ENCODE data around the gene ZFP2.
"Not testable (repeated sequence)": the region's sequence is repeated elsewhere in the genome, so short reads cannot be mapped to it uniquely, and the experiment has no call there.

Gene ZFP2

DNA sequence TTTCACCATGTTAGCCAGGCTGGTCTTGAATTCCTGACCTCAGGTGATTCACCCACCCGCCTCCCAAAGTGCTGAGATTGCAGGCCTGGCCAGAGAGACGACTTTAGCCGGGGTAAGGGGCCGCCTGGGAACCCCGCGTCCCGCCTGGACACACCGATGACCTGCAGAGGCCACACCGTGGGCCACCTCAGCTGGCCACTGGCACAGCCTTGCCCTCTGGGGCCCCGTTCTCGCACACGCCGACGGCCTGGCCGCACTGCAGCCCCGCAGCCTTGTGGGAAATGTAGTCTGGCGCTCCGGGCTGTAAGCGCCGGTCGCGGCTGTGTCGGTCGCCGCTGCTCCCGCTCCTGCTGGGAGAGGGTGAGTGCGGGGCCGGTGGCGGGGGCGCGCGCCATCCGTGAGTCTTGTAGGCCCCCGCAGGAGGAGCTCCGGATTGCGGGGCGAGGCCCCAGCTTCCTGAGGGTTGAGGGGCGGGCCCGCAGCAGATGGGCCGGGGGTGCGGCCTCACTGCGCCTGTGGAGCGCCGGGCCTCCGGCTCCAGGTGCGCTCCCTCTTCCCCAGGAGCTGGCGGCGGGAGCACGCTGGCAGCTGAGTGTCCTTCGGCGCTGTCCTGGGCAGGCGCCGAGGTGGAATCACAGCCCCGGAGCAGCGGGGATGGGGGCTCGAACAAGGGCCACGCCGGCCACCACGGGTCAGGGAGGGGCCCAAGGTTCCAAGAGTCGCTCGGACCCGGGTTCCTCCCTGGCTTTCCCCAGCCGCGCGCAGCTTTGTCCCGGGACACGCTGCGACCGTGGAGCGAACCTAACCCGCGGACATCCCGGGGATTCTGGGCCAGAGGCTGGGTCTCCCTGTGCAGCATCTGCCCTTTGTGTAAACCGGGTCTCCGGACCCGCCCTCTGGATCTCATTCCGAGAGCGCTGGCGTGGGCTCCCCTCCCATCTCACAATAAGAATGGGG lies at the start of gene ZFP2:
Gene ZFP2, plus strand, starts transcription at position 299 of the 957 bp plus-strand sequence. CDS start 35,401 bp downstream, outside the sequence.
- peak; percentile 53 for DNase-seq (ENCODE audit: low spot score)

DNA sequence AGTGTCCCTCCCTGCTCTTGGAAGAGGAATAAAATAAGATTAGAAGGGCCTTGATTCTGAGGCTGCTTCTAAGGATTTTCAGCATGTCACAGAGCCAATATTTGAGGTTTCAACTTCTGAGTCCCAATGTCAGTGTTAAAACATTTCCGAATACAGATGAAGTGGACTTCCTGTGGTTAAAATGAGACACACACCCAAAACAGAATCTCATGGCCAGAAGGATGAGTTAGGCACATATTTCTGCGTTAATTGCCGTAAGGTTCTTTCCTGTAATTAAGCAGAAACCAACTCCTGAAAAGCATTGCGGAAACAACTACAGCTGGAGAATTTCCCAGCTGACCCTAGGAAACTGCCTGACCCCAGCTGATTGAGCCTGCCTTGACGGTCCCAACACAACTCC lies 46.4 kb upstream of the ZFP2 start:
- no peak for DNase-seq (ENCODE audit: low spot score)

DNA sequence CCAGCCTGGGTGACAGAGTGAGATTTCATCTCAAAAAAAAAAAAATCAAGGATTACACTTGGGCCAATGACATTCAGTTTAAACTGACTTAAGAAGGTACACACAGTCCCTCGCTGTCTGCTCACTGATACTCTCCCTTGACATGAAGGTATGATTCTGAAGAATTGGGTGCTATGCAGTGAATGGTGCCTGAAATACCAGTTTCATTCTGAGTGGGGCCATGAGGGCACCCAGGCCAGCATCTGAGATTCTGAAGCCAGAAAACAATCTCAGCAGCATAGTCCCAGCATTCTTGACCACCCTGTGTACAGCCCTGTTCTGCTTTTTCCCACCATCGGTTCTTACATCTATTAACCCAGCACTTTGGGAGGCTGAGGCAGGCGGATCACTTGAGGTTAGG lies 43.8 kb upstream of the ZFP2 start:
- no peak for DNase-seq (ENCODE audit: low spot score)

- DNase-seq (ENCODE audit: low spot score) = no peak
Observed at GRCh38 chr5:178854284-178854683, 41.4 kb upstream of the ZFP2 start.

DNA sequence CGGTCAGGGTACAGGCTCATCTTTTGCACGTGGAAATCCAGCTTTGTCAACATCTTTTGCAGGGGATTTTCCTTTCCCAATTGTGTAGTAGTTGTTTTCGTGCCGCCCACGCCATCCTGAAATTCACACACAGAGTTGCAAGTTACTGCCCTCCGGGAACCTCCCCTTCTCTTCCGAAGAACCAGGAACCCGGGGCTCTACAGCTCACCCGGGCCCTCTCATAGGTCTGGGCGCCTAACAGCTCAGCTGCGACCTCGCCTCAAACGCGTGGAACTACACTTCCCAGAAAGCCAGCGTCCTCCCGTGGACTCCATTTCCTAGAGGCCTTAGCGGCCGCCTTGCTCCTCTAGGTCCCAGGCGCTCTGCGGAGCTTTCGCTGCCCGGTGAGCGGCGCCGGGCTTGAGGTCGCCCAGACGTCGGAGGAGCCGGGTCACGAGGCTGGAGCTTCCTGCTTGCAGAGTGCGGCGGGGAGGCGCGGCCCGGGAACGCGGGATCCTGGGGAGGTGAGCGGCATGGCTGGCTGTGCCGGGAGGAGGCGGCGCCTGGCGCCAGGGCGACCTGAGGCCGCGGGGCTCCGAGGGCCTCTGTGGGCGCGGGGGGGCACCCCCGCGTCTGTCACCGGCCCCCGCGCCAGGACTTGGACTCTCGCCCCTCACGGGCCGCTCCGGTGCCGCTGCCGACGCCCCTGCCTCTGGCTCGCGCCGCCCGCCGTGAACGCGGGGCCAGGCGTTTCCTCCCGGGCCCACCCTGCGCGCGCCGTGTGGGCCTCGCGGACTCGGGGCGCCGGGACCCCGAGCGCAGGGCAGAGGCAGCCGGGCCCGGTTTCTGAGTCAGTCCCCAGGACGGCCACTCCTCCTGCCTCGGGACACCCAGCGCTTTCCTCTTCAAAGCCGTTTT lies 35.8 kb upstream of the ZFP2 start, which contains the start of gene ZNF354B:
Gene ZNF354B, plus strand, starts transcription at position 329 of the 897 bp plus-strand sequence. CDS start 1,095 bp downstream, outside the sequence.
- DNase-seq (ENCODE audit: low spot score) = peak; percentile 93

GRCh38 chr5:178860615-178861014 lies 35.1 kb upstream of the ZFP2 start:
- DNase-seq (ENCODE audit: low spot score) = not testable (repeated sequence)

DNA sequence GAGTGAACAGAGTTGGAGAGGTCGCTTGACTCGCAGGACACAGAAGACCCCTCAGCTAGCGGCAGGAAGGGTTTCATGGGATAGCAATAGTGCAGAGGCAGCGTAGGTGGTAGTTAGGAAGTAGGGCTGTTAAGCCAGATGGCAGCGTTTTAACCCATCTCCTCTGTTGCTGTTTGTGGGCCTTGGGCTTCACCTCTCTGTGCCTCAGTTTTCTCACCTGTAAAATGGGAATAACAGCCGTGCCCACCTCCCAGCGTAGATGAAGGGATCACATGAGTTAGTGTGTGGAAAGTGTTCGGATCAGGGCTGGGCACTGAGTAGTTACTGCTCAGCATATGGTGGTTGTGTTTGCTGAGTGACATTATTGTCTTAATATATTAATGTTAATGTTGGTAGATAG lies 34.1 kb upstream of the ZFP2 start:
- no peak for DNase-seq (ENCODE audit: low spot score)

GRCh38 chr5:178866946-178867345 lies 28.8 kb upstream of the ZFP2 start:
- no peak for DNase-seq (ENCODE audit: low spot score)

- no peak for DNase-seq (ENCODE audit: low spot score)
Observed at GRCh38 chr5:178869577-178869976, 26.1 kb upstream of the ZFP2 start.

DNA sequence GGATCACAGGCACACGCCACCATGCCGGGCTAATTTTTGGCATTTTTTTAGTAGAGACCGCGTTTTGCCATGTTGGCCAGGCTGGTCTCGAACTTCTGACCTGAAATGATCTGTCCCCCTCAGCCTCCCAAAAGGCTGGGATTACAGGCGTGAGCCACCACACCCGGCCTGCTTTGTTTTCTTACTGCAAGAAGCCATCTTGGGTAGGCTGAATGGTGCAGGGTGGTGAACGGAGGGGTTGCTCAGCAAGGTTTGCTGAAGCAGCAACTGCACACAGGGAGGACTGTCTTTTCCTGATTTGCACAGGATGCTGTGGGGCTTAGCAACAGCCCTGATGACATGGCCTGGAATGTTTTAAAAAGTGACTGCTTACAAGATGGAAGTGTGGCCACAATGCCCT lies 25.3 kb upstream of the ZFP2 start:
- no peak for DNase-seq (ENCODE audit: low spot score)

DNA sequence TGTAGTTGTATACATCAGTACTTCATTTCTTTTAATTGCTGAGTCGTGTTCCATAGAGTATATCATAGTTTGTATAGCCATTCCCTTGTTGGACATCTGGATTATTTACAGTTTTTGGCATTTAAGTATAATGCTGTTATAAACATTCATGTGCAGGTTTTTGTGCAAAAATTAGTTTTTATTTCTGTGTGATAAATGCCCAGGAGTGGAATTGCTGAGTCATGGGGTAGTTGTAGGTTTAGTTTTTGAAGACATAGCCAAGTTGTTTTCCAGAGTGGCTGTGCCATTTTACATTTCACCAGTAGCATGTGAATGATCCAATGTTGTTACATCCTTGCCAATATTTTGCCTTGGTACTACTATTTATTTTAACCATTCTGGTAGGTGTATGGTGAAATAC lies 23.4 kb upstream of the ZFP2 start:
- DNase-seq (ENCODE audit: low spot score) = no peak

DNA sequence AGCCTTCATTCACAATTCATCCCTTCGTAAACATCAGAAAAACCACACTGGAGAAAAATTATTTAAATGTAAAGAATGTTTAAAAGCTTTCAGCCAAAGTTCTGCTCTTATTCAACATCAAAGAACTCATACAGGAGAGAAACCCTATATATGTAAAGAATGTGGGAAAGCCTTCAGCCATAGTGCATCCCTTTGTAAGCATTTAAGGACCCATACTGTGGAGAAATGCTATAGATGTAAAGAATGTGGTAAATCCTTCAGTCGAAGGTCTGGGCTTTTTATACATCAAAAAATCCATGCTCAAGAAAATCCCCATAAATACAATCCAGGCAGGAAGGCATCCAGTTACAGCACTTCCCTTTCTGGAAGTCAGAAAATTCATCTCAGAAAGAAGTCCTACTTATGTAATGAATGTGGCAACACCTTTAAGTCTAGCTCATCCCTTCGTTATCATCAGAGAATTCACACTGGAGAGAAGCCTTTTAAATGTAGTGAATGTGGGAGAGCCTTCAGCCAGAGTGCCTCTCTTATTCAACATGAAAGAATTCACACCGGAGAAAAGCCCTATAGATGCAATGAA lies 12.5 kb upstream of the ZFP2 start:
- not testable (repeated sequence) for DNase-seq (ENCODE audit: low spot score)

DNA sequence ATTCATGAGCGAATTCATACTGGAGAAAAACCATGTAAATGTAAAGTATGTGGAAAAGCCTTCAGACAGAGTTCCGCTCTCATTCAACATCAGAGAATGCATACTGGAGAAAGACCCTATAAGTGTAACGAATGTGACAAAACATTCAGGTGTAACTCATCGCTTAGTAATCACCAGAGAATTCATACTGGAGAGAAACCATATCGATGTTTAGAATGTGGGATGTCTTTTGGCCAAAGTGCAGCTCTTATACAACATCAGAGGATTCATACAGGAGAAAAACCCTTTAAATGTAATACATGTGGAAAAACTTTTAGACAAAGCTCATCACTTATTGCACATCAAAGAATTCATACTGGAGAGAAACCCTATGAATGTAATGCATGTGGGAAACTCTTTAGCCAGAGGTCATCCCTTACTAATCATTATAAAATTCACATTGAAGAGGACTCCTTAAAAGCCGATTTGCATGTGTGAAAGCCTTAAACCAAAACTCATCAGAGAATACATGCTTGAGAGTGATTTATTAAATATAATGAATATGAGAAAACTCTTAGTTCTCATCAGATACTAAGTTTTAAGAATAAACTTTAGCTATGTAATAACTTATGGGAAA lies 11.8 kb upstream of the ZFP2 start:
- DNase-seq (ENCODE audit: low spot score) = no peak

DNA sequence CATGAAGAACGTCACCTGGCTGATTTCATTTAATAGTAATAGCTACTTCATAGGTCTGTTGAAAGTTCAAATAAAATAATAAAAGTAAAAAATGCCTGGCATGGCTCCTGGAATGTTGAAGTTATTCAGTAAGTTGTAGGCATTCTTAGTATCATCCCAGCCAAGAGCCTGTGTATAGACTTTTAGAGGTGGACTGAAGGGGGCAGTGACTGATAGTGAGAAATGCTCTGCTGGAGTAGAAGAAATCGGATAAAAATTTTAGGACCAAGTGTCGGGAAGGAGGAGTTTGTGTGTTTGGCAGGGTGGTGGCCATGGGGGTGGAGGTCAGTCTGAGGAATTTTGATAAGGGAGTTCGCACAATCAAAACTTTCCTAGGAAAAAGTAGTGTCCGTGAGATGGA lies 3.6 kb downstream of the ZFP2 start:
- DNase-seq (ENCODE audit: low spot score) = no peak

- DNase-seq (ENCODE audit: low spot score) = no peak
Observed at GRCh38 chr5:178902849-178903248, 7.1 kb downstream of the ZFP2 start.

GRCh38 chr5:178931846-178932760 lies 36.4 kb downstream of the ZFP2 start:
- no peak for DNase-seq (ENCODE audit: low spot score)

- peak; percentile 96 for DNase-seq (ENCODE audit: low spot score)
Observed at GRCh38 chr5:178940569-178941360, 45.1 kb downstream of the ZFP2 start, which contains the start of gene ZNF454. TSS of gene ZNF454 (plus strand) at chr5:178941198. CDS start at chr5:178942792, 1,594 bp downstream.

GRCh38 chr5:178941361-178941760 lies 45.6 kb downstream of the ZFP2 start:
- no peak for DNase-seq (ENCODE audit: low spot score)

DNA sequence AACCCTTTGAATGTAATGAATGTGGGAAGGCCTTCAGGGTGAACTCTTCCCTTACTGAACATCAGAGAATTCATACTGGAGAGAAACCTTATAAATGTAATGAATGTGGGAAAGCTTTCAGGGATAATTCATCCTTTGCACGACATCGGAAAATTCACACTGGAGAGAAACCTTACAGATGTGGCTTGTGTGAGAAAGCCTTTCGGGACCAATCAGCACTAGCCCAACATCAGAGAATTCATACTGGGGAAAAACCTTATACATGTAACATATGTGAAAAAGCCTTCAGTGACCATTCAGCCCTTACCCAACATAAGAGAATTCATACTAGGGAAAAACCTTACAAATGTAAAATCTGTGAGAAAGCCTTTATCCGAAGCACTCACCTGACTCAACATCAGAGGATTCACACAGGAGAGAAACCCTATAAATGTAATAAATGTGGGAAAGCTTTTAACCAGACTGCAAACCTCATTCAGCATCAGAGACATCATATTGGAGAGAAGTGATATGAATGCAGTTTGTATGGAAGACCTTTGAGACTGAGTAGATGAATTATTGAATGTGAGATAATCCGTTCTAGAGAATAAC lies 69.8 kb downstream of the ZFP2 start:
- no peak for DNase-seq (ENCODE audit: low spot score)

Data from globus pallidus (tissue), 1 donor.